HUES64 (cell line): ENCODE measurements around the gene SAMD8.

ENCODE experiments used
- H3K27ac ChIP-seq: 2 replicates; pipeline ENCODE4 v1.7.0; 2013; ENCODE audit warnings: low read depth, low read length, inconsistent platforms
- H3K27me3 ChIP-seq: 2 replicates; pipeline ENCODE4 v1.6.1; 2013; ENCODE audit warnings: mild to moderate bottlenecking, low read length; ENCODE audit not compliant: insufficient read depth
- H3K36me3 ChIP-seq: 2 replicates; pipeline ENCODE4 v1.6.1; 2013; ENCODE audit warnings: mild to moderate bottlenecking, low read length; ENCODE audit not compliant: insufficient read depth
- H3K4me1 ChIP-seq: 2 replicates; pipeline ENCODE4 v1.6.1; 2013; ENCODE audit warnings: mild to moderate bottlenecking, low read length, moderate library complexity; ENCODE audit not compliant: insufficient read depth
- H3K4me3 ChIP-seq: 2 replicates; pipeline ENCODE4 v1.5.1; 2013; ENCODE audit warnings: mild to moderate bottlenecking, low read length, moderate library complexity
- H3K9ac ChIP-seq: 2 replicates; pipeline ENCODE4 v1.6.1; 2013; ENCODE audit warnings: mild to moderate bottlenecking, low read depth, low read length
- H3K9me3 ChIP-seq: 2 replicates; pipeline ENCODE4 v1.6.1; 2013; ENCODE audit warnings: low read depth, low read length; ENCODE audit not compliant: insufficient read depth
- WGBS: fragments of 150-250, 120-280 bp; methylation state at CpG from one replicate; pipeline ENCODE4 v1.1.7; 2013; ENCODE audit warnings: missing lambda C conversion rate; 5-methylcytosine and 5-hydroxymethylcytosine counted together

The SAMD8 gene

GRCh38 chr10:75071756-75072155 lies 39.7 kb upstream of the SAMD8 start:
- H3K9me3 ChIP-seq, result no peaks in the 10 kb centered on the region
- WGBS, result 92% methylated on average over 14 of the region's 14 CpGs
- H3K4me3 ChIP-seq, result no peak overlapping the region
- no peaks in the 10 kb centered on the region for H3K36me3 ChIP-seq
- H3K4me1 ChIP-seq, result peaks cover 3% of the 10 kb centered on the region; the same call in 1 of the 2 replicates
- no peak overlapping the region for H3K9ac ChIP-seq
- H3K27ac ChIP-seq, result no peak overlapping the region
- H3K27me3 ChIP-seq, result peaks cover 5% of the 10 kb centered on the region; the same call in 1 of the 2 replicates

GRCh38 chr10:75072727-75073126 lies 38.7 kb upstream of the SAMD8 start:
- WGBS, result 83% methylated on average over 14 of the region's 14 CpGs
- no peak overlapping the region for H3K27ac ChIP-seq
- H3K4me3 ChIP-seq, result no peak overlapping the region
- no peaks in the 10 kb centered on the region for H3K9me3 ChIP-seq
- H3K9ac ChIP-seq, result no peak overlapping the region
- no peaks in the 10 kb centered on the region for H3K36me3 ChIP-seq
- H3K4me1 ChIP-seq, result peaks cover 5% of the 10 kb centered on the region; the same call in 1 of the 2 replicates
- H3K27me3 ChIP-seq, result peaks cover 9% of the 10 kb centered on the region; the same call in 1 of the 2 replicates

GRCh38 chr10:75073442-75073841 lies 38.0 kb upstream of the SAMD8 start:
- Histone ChIP-seq H3K4me1 (peaks cover 5% of the 10 kb centered on the region; the same call in 1 of the 2 replicates), H3K27ac (no peak overlapping the region)

GRCh38 chr10:75074711-75075445 lies 36.6 kb upstream of the SAMD8 start:
- Histone ChIP-seq H3K4me3 (no peak overlapping the region), H3K4me1 (peaks cover 5% of the 10 kb centered on the region; the same call in 1 of the 2 replicates), H3K27me3 (peaks cover 9% of the 10 kb centered on the region; the same call in 1 of the 2 replicates), H3K27ac (no peak overlapping the region), H3K9me3 (no peaks in the 10 kb centered on the region), H3K36me3 (no peaks in the 10 kb centered on the region), H3K9ac (no peak overlapping the region)
- 70% methylated on average over 2 of the region's 2 CpGs for WGBS

More at GRCh38 chr10:75073442-75073841, 38.0 kb upstream of the SAMD8 start:
- Histone ChIP-seq H3K36me3 (no peaks in the 10 kb centered on the region), H3K9me3 (no peaks in the 10 kb centered on the region), H3K4me3 (no peak overlapping the region), H3K27me3 (peaks cover 9% of the 10 kb centered on the region; the same call in 1 of the 2 replicates), H3K9ac (no peak overlapping the region)
- 94% methylated on average over 17 of the region's 17 CpGs for WGBS

- WGBS, result 32% methylated on average over 6 of the region's 6 CpGs
These were observed 35.1 kb upstream of the SAMD8 start for GRCh38 chr10:75076348-75076747.

GRCh38 chr10:75079436-75080083 lies 31.9 kb upstream of the SAMD8 start:
- Histone ChIP-seq H3K9ac (no peak overlapping the region), H3K4me3 (no peak overlapping the region), H3K27ac (no peak overlapping the region), H3K27me3 (peaks cover 21% of the 10 kb centered on the region; the same call in 1 of the 2 replicates), H3K4me1 (peaks cover 15% of the 10 kb centered on the region), H3K36me3 (no peaks in the 10 kb centered on the region), H3K9me3 (peaks cover 2% of the 10 kb centered on the region; the same call in 1 of the 2 replicates)
- WGBS, result 18% methylated on average over 6 of the region's 9 CpGs

More at GRCh38 chr10:75076348-75076747, 35.1 kb upstream of the SAMD8 start:
- H3K36me3 ChIP-seq, result no peaks in the 10 kb centered on the region
- H3K4me3 ChIP-seq, result no peak overlapping the region
- no peak overlapping the region for H3K27ac ChIP-seq
- H3K9ac ChIP-seq, result no peak overlapping the region
- H3K9me3 ChIP-seq, result peaks cover 2% of the 10 kb centered on the region; the same call in 1 of the 2 replicates
- peaks cover 19% of the 10 kb centered on the region; the same call in 1 of the 2 replicates for H3K27me3 ChIP-seq
- peaks cover 5% of the 10 kb centered on the region; the same call in 1 of the 2 replicates for H3K4me1 ChIP-seq

- 90% methylated on average over 4 of the region's 4 CpGs for WGBS
- Histone ChIP-seq H3K9ac (no peak overlapping the region), H3K36me3 (no peaks in the 10 kb centered on the region), H3K27me3 (peaks cover 16% of the 10 kb centered on the region; the same call in 1 of the 2 replicates), H3K27ac (no peak overlapping the region), H3K4me3 (no peak overlapping the region), H3K9me3 (peaks cover 2% of the 10 kb centered on the region; the same call in 1 of the 2 replicates), H3K4me1 (peaks cover 18% of the 10 kb centered on the region)
These were observed 30.9 kb upstream of the SAMD8 start for GRCh38 chr10:75080554-75080953.

- Histone ChIP-seq H3K9me3 (peaks cover 2% of the 10 kb centered on the region; the same call in 1 of the 2 replicates), H3K9ac (no peak overlapping the region), H3K27me3 (peaks cover 16% of the 10 kb centered on the region; the same call in 1 of the 2 replicates), H3K27ac (no peak overlapping the region), H3K36me3 (no peaks in the 10 kb centered on the region), H3K4me1 (peaks cover 18% of the 10 kb centered on the region), H3K4me3 (no peak overlapping the region)
- 80% methylated on average over 5 of the region's 5 CpGs for WGBS
These were observed 30.1 kb upstream of the SAMD8 start for GRCh38 chr10:75081379-75081778.

GRCh38 chr10:75083972-75084833 lies 27.3 kb upstream of the SAMD8 start:
- 64% methylated on average over 7 of the region's 10 CpGs for WGBS
- Histone ChIP-seq H3K27ac (no peak overlapping the region), H3K9ac (no peak overlapping the region), H3K9me3 (peaks cover 2% of the 10 kb centered on the region; the same call in 1 of the 2 replicates), H3K36me3 (no peaks in the 10 kb centered on the region), H3K4me3 (no peak overlapping the region), H3K27me3 (peaks cover 12% of the 10 kb centered on the region; the same call in 1 of the 2 replicates), H3K4me1 (peaks cover 18% of the 10 kb centered on the region)

GRCh38 chr10:75084834-75085384 lies 26.5 kb upstream of the SAMD8 start:
- H3K27me3 ChIP-seq, result peaks cover 12% of the 10 kb centered on the region; the same call in 1 of the 2 replicates
- no peaks in the 10 kb centered on the region for H3K36me3 ChIP-seq
- 93% methylated on average over 19 of the region's 19 CpGs for WGBS
- no peak overlapping the region for H3K9ac ChIP-seq
- no peak overlapping the region for H3K4me3 ChIP-seq
- peaks cover 18% of the 10 kb centered on the region for H3K4me1 ChIP-seq
- H3K9me3 ChIP-seq, result peaks cover 2% of the 10 kb centered on the region; the same call in 1 of the 2 replicates
- H3K27ac ChIP-seq, result no peak overlapping the region
